HG03159 (cell line): ENCODE data around the gene KHDRBS1.
A peak's percentile ranks its signal among the peaks of the same experiment; 100 is the strongest.
"Not testable (repeated sequence)": the region's sequence is repeated elsewhere in the genome, so short reads cannot be mapped to it uniquely, and the experiment has no call there.

Experiments
- ATAC-seq: cut with Tn5 transposase; IDR thresholded peaks from one replicate; pipeline ENCODE4 v1.9.1; 2021; ENCODE audit warnings: mild to moderate bottlenecking, moderate library complexity; ENCODE audit not compliant: unreplicated experiment

Gene KHDRBS1

GRCh38 chr1:32012709-32013385 lies 821 bp upstream of the KHDRBS1 start:
- ATAC-seq = no peak

GRCh38 chr1:32014199-32014947 lies 705 bp downstream of the KHDRBS1 start:
- peak; percentile 19 for ATAC-seq

DNA sequence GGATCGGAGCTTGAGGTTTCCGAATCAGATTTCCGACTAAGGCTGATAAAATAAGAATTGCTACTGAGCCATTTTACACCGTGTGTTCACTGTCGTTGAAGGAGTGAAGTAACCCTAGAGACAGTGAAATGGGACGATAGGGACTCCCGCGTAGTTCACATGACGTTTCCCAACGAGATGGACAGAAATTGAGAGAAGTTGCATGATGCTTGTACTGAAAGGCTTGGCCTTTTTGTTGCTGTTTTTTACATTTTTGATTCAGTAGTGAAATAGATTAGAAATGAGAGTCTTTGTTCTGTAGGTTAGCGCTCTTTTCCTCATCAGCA lies 1.2 kb downstream of the KHDRBS1 start:
- ATAC-seq = no peak

GRCh38 chr1:32020339-32020738 lies 6.7 kb downstream of the KHDRBS1 start:
- no peak for ATAC-seq

GRCh38 chr1:32021574-32022018 lies 7.9 kb downstream of the KHDRBS1 start:
- not testable (repeated sequence) for ATAC-seq

- ATAC-seq = no peak
Observed at GRCh38 chr1:32023351-32023750, 9.7 kb downstream of the KHDRBS1 start.

DNA sequence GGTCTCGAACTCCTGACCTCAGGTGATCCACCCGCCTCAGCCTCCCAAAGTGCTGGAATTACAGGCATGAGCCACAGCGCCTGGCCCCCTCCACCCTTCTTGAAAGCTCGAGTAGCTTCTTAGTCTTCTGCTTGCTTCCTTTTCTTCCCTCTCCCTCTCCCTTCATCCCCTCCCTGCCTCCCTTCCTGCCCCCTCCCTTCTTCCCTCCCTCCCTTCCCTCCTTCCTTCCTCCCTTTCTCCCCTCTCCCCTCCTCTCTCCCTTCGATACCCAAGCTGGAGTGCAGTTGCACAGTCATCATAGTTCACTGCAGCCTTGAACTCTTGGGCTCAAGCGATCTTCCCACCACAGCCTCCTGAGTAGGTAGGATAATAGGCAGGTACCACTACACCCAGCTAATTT lies 11.8 kb downstream of the KHDRBS1 start:
- no peak for ATAC-seq

- no peak for ATAC-seq
Observed at GRCh38 chr1:32028746-32029145, 15.1 kb downstream of the KHDRBS1 start.

GRCh38 chr1:32031578-32032274 lies 18.1 kb downstream of the KHDRBS1 start:
- ATAC-seq = no peak

DNA sequence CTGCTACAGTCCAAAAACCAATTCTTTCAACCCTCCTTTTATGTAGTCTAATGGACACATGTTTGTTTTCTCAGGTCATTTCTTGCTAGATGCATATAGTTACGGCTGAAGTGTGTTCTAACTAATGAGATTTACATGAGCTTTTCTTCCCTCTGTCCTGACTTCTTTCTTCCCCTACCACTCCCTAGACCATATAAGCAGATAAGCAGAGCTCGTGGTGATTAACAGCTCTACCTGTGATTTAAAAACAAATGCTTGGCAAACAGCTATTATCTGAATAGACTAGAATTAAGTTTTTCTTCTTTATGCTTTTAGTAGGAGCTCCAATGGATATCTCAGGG lies 18.6 kb downstream of the KHDRBS1 start:
- ATAC-seq = no peak

DNA sequence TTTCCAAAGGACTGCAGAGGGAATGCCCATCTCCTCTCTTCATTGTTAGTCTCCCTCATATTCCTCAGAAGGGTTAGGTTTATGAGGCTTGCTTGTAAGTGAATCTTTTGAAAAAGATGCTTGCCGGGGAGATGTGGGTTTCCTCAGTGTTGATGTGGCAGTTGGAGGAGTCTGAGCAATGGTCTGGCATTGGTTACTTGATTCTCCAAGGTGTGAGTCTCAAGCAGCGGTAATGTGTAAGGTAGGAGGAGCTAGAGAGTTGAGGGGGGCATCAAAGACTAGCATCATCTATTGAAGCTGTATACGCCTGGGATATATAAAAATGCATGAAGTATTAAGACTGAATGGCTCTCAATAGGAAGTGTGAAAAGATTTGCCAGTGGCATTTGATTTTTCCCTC lies 21.5 kb downstream of the KHDRBS1 start:
- ATAC-seq = no peak

- no peak for ATAC-seq
Observed at GRCh38 chr1:32040711-32041110, 27.0 kb downstream of the KHDRBS1 start.

- ATAC-seq = no peak
Observed at GRCh38 chr1:32042330-32042729, 28.7 kb downstream of the KHDRBS1 start.

GRCh38 chr1:32044234-32044633 lies 30.6 kb downstream of the KHDRBS1 start:
- ATAC-seq = no peak

- ATAC-seq = no peak
Observed at GRCh38 chr1:32045772-32046171, 32.1 kb downstream of the KHDRBS1 start.

- ATAC-seq = no peak
Observed at GRCh38 chr1:32047701-32048100, 34.0 kb downstream of the KHDRBS1 start.

DNA sequence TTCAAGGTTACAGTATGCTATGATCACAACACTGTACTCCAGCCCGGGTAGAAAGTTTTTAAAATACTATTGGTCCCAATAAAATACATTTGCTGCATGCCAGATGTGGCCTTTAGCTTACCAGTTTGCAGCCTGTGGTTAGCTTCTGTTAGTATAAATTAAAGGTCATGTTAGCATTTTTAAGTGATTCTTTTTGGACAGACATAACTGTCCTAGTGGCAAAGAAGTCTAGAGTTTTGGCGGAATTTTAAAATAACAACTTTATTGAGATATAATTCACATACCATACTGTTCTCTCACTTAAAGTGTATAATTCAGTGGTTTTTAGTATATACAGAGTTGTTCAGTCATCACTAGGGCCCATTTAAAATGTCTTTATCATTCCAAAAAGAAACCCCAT lies 34.8 kb downstream of the KHDRBS1 start:
- ATAC-seq = no peak

- no peak for ATAC-seq
Observed at GRCh38 chr1:32051706-32052105, 38.0 kb downstream of the KHDRBS1 start.

DNA sequence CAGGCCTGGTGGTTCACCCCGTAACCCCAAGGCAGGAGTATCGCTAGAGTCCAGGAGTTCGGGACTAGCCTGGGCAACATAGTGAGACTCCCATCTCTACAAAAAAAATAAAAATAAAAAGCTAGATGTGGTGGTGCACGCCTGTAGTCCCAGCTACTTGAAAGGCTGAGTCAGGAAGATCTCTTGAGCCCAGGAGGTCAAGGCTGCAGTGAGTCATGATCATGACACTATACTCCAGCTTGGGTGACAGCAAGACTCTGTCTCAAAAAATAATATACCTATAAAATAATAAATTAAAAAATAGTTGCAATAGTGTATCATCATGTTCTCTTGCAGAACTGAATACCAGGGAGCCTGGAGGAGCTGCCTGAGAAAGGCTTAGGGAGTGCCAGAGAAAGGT lies 39.2 kb downstream of the KHDRBS1 start:
- no peak for ATAC-seq

DNA sequence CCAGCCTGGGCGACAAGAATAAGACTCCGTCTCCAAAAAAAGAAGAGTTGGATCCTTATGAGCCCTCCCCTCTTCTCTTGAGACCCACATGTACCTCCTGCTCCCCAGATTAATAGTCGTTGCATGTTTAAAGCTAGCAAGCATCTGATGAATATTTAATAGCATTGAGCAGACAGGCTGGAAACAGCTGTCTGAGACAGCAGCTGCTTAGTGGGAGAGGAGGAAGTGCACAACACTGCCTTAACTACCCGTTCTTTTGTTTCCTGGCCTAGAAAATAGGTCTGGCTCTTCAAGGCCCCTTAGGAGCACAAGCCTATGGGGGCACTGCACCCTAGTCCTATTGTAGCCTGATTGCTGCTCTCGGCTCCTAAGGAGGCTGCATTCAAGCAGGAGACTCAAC lies 41.7 kb downstream of the KHDRBS1 start:
- no peak for ATAC-seq

DNA sequence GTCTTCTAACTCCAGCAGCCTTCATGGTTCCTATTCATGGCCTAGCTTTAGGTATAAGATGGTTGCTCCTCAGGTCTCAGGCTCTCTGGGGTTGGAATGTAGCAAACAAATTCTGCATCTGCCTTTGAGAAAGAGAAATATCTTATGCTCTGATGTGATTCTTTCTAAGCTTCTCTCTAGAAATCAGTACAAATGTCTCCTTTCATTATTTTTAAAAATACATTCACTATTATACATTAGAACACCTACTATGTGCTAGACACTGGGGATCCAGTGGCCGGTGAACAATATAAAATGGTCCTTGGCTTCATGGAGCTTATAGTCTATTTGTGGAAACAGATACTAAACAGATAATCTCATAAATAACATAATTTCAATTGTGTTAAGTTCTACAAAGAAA lies 42.9 kb downstream of the KHDRBS1 start:
- no peak for ATAC-seq

- ATAC-seq = no peak
Observed at GRCh38 chr1:32060914-32061313, 47.2 kb downstream of the KHDRBS1 start.
